Renal cortex interstitium (tissue), 11 donors: ENCODE data around the gene RHBDD1. TPM values are rescaled to one million over a fixed set of nuclear protein-coding genes. Genes with fewer than 3 reads are reported as not detected.

Experiments
- DNase-seq, 11 donors: peaks; one replicate each; pipeline ENCODE4 v3.0.0-alpha.2; 2013; ENCODE audit warnings: low read depth in 9 of 11, low spot score in 4 of 11; ENCODE audit errors: extremely low read depth in 1 of 11
- polyA plus RNA-seq, 3 donors: library from polyadenylated mRNA; unstranded; fragments of 120-200 nt; gene quantifications; one replicate each; pipeline ENCODE4 v1.2.1, GENCODE V29; 2013; ENCODE audit not compliant: insufficient read length in 3 of 3

RHBDD1 gene
- polyA plus RNA-seq, 3 donors: 25.6 to 35.4 (median 29.2) TPM

DNA sequence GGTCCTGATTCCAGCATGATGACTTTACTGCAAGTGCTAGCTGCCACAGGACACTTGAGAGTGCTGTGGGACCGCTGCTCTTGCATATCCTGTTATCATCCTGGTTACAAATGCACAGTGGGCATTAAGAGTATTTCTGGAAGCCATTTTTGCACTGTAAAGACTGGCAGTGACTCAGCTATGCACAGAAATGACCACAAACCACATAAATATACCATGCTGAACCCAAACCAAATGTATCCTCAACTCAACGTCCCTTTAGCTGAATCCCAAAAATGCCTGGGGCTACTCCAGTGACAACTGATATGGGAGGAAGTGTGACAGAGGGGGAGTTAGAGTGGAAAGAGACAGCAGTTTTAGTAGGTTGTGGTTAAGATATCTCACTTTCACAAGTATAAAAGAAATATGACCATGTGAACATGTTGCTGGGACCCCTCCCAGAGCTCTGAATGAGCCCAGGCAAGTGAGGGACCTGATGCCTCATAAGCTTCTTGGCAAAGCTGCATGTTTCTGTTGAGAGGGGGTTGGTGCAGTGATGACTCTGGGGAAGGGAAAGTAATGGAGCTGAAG lies 37.3 kb downstream of the RHBDD1 start:
- no peak for DNase-seq

DNA sequence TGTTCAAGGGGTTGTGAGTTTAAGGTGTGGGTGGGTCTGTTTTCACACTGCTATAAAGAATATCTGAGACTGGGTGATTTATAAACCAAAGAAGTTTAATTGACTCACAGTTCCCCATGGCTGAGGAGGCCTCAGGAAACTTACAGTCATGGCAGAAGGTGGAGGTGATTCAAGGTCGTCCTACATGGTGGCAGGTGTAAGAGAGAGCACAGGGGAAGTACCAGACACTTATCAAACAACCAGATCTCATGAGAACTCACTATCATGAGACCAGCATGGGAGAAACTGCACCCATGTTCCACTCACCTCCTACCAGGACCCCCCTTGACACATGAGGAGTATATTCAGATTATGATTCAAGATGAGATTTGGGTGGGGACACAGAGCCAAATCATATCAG lies 38.0 kb downstream of the RHBDD1 start:
- DNase-seq: no peak

DNA sequence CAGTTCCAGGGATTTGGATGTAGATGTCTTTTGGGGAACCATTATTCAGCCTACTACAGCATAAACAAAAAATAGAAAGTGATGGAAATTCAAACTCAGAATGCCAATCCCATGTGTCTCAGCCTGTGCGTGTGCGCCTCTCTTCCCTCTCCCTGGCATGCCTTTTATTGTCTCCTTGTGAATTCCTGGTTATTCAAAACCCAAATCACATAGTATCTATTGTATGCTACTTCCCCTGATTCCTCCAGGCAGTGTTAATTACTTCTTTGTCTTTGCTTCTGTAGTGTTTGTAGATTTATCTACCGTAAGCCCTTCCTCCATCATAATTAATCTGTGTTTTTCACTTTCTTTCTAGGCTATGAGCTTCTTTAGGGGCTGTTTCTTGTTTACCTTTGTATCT lies 38.9 kb downstream of the RHBDD1 start:
- no peak for DNase-seq

DNA sequence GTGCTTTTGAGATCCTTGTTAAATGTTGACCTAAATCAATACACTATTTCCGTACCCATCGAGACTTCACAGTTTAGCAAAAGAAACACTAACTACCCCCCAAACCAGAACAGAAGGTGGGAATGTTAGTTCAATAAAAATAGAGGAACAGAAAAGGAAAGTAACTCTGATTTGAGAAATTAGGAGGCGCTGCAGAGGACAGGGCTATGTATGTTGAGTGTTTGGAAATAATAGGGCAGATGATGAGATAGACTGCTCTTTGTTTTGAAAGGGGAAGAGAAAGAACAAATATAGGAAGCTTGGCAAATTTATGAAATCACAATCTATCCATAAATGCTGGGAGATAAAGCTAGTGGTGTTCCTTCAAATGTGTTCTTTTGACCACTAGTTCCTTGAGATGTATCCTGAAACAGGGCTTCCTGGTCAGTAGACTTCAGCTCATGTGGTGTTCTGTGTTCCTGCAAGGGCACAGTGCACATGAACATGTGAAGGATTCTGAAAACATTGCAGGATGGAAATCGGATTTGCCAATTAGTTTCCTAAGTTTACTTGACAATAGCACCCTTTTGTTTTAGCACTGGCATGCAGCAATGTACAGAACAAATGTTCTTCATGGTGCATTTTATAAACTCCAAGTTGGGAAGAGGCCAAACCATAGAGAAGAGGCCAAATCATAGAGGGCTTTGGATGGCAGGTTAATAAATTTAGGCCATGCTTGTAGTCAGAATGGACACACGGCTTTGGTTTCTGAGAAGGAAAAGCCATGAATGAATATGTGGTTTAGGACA lies 39.8 kb downstream of the RHBDD1 start:
- no peak for DNase-seq

DNA sequence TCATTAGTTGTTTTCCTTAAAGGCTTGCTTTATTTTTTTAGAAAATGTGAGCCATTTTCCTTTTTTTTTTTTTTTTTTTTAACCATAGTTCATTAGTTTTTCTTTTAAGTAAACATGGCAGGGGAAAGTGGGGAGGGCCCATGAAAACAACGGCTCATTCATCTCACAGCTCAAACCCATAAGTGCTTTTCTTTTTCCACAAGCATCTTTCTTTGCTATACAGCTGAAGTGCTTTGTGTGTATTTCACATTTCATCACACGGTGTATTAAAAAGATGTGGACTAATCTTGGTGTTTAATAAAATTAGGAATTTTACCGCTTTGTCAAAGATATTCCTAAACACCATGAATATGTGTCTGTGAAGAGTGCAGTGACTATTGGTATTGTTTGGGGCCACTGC lies 41.6 kb downstream of the RHBDD1 start:
- DNase-seq: no peak

DNA sequence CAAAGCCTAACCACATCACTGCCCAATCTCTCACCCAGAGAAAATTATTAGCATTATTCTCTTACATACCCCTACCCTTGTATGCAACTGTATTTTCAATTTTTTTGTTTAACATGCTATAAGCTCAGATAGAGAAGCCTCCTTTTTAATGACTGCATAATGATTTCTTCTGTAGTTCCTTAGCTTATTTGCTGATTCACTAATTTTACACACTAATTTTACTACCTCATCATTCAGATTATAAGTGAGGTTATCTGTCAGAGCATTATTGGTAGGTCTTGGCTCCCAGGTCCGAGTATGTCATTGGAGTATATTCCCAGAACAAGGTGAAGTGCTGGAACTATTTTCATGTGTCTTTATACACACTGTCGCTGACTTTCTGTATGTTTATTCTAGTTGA lies 45.4 kb downstream of the RHBDD1 start:
- no peak for DNase-seq

DNA sequence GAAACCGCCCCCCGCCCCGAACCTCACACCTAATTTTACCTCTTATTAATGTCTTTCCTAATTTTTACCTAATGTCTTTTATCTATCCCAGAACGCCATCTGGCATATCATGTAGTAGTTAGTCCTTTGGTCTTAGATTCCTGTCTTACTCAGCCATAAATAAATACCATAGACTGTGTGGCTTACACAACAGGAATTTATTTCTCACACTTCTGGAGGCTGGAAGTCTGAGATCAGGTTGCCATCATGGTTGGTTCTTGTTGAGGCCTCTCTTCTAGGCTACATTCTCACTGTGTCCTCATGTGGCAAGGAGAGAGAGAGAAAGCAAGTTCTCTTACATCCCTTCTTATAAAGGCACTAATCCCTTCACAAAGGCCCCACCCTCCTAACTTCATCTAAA lies 46.8 kb downstream of the RHBDD1 start:
- DNase-seq: no peak

DNA sequence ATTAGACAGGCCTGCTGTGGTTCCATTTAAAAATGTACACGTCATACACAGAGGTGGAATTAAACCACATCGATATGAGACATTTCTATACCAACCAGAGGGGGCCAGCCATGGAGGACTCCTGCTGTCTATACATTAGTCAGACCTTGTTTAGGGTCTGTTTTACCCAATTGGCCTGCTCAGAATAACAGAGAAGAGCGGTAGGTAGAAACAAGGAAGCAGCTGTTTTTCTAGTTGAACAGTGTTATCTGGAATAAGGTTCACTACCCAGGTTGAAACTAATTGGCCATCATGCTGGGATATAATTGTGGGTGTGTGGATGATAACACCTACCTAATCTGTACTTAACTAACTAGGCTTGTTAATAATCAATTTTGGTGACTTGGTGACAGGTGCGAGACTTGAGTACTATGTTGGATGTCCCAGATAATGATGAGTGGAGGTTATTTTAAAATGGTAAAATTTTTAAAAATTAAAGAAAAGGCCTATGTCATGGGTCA lies 47.5 kb downstream of the RHBDD1 start:
- DNase-seq: no peak

DNA sequence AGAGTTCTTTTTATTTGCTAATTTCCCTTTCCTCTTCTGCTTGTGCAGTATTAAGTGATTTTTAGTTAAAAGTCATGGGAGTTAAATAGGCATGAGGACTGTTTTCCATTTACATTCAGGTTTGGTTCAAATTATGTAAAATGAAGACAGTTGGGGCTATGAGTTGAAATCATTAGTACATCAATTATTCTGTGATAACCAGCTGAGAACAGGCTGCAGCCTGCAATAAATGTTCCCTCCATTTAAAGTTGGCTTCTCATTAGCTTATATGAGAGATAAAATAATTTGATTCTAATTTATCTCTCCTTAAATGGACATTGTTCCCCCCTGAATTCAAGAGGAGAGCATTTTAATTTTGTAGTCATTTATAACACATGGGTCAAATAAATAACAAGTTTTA lies 48.3 kb downstream of the RHBDD1 start:
- DNase-seq: no peak

DNA sequence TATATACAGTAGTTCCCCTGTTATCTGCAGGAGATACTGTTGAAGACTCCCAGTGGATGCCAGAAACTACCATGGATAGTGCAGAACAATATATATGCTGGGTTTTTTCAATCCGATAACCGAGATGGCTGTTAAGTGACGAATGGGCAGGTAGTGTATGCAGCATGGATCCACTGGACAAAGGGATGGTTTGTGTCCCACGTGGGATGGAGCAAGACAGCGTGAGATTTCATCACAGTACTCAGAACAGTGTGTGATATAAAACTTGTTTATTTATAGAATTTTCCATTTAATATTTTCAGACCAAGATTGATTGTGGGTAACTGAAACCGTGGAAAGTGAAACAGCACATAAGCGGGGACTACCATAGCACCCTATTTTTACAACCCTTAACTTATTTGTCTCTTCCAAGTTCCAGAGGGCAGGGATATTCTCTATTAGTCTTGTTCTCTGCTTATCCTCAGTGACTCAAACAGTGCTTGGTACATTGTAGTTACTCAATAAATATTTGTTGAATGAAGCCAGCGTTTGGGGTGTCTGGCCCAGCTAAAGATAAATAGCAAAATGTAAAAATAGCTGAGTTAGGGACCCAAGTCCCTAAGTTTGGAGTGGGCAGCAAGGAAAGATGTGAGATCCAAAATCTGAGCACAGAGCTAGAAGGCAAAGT lies 50.0 kb downstream of the RHBDD1 start:
- no peak for DNase-seq

DNA sequence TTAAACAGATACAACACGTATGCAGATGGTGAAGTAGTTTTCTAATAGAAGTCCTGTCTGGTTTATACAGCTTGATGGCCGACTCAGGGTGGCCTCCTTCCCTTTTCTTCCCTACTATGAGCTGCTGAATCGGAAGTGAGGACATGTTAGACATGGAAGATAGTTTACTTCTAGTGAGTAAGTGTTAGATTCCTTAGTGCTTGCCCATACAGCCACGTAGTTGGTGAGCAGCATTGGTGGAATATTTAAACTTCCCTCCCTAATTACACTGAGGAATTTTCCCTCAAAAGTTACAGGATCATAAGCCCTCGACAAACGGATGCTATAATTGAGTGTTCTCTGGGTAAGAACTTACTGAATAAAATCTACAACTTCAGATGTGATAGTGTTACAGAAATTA lies 52.1 kb downstream of the RHBDD1 start:
- DNase-seq: no peak

DNA sequence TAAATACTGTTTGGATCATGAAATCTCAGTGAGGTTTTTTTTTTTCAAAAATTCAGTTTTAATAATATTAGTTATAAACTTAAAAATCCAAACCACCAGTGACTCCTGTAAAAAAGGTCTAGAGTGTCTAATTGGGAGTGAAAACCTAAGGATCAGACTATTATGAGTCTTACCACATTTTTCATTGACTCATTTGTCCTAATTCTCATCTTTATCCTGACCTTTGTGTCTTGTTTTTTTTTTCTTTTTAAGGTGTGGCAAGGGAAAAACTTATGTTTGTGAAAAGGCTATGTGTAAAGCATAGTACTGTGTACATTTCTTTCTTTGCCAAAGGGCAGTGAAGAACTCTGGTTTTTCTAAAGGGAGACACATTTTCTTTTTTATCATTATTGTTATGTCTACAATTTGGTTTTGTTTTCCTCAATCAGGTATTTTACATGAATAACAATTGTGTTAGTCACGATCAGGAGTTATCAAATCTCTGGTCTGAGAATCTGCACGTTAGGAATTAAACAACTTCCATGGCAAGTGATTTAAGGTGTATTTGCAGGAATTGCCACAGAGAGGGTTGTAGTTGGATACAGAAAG lies 52.6 kb downstream of the RHBDD1 start:
- no peak for DNase-seq

DNA sequence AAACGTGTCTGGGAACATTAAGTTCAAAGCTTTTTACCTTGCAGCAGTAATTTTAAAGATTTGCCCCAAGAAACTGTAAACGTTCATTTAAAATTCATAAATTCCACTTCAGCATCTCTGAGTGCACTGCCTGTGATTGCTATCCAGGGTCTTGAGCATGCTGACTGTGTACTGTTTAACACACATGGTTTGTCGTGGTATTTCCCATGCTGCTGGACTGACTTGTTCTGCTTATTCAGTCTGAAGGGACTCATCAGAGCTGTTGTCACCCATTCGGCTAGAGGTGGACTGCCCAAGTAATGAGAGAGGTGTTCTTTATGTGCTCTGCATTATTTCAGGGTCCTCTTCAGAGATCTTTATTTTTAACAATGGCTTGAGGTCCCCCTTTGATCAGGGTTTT lies 53.1 kb downstream of the RHBDD1 start:
- DNase-seq: no peak

DNA sequence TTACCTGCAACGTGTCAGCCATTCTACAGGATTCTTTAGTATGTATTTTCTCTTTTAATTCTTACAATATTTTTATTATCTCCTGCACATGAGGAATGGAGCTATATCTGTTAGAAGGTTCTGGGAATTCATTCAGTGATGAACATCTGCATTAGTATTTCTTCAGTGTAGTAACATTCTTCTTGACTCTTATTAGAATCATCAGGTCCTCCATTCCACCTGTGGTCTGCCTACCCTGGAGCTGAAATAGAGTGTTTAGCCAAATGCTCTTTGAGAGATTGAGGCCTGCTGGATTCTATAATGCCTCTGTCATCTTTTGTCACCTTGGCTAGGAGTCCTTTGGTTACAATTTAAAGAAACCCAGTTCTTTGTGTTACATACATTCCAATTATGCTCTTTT lies 54.4 kb downstream of the RHBDD1 start:
- no peak for DNase-seq

DNA sequence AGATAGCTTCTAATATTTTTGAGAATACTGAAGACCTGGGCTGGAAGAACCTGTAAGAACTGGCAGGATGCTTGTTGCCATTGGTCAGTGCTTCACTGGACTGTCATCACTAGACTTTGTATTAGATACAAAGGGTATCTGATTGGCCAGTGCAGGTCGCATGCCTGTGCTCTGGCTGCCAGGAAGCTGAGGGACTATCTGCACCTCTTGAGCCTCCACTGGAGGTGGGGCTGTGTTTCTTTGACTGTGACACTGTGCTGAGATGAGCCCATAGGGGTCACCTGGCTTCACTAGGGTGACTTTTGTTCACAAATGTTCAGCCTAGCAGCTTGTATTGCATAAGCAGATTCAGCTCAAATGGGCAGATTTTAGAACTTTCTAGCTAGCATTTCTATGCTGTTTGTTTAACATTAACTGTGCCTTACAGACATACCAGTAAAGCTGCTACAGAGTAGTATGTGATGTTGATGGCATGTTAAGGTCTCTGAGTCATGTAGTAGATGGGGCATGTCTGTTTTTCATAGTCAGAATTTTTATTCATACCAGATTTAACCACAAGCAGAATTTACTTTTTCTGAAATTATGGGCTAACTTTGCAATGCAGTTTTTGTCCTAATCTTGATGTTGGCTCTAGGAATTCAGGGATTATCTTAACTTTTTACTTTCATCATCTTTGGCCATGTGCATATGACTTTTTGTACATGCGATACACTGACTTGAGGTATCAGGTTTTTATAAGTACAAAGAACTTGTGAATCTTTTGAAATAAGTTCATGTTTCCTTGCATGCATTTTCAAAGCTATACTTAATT lies 56.1 kb downstream of the RHBDD1 start:
- no peak for DNase-seq

DNA sequence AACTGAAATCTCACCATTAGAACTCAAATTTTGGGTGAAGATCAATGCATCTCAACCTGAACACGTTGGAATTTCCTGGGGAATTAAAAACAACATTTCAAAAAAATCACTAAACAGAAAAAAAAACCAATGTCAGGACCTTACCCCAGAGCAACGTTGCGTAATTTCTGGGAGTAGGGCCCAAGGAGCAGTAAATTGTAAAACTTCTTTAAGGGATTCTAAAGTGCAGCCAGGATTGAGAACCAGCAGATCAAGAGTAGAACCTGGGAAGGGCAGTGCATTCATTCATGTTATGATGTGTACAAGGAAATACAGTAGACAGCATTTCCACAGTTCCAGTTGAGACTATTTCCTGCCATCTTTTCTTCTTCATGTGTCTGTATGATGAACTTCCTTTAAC lies 56.9 kb downstream of the RHBDD1 start:
- no peak for DNase-seq

DNA sequence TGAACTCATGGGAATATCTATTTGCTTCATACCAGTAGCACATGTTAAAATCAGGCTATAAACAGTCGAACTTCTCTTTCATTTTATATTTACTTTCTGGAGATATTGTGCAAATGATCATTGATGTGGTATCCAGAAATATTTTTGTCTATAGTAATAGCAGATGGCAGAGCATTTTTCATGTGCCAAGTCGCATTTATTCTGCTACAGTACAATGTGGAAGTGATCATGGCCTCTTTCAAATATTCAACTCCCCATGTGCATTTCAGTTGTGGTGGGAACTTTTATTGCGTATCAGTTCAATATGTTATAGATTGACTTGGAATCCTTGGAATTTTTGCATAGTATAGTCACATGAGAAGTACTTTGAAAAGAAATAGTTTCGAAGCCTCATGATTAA lies 57.4 kb downstream of the RHBDD1 start:
- no peak for DNase-seq

DNA sequence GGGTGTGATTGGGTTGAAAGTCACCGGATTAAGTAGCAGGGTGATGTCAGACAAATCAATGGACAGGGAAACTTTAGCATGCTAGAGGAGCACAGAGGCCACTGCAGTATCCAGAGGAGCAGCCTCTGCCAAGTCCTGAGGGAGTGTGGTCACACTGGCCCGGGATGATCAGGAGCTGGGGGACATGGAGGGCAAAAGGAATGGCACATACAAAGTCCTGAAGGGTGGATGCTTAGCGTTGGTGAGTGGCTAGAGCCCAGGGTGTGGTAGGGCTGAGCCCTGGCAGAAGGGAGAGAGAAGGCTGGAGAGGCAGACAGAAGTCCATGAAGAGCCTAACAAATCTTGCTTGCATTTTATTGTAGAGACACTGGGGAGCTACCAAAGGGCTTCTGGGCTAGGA lies 58.9 kb downstream of the RHBDD1 start:
- no peak for DNase-seq

DNA sequence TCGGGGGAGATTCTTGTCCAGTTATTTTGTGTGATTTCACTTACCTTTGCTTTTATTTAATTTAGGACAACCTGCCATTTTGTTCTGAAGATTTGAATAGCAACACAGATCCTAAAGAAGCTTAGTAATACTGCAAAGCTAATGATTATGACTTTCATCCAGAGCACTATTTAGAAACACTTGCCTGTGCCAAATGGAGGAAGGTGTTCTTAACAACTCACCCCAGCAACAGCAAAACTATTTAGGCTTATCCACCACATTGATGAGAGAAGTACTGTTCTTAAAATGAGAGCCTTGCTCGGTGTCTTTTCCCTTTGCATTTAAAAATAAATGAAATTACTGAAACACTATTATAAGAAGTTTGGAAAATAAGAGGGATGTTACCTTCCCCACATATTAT lies 59.7 kb downstream of the RHBDD1 start:
- DNase-seq: no peak
